Effector memory CD8-positive, alpha-beta T cell (primary cell): Measurements from ENCODE around the gene TBC1D24.

Experiments used
- ATAC-seq: fragments of 150-1000 bp; cut with Tn5 transposase; replicated peaks from 2 replicates; pipeline ENCODE4 v1.10.0; 2021; ENCODE audit warnings: mild to moderate bottlenecking, moderate library complexity
- DNase-seq, 3 experiments: peaks; one replicate each; pipeline ENCODE4 v3.0.0; 2021
- H3K27ac Mint-ChIP-seq, 2 donors: one replicate each; pipeline ENCODE4 v1.8.0; 2022; ENCODE audit warnings: mild to moderate bottlenecking in 2 of 2, mixed read lengths in 2 of 2, moderate library complexity in 2 of 2
- H3K27me3 Mint-ChIP-seq, 2 donors: one replicate each; pipeline ENCODE4 v1.8.0; 2022; ENCODE audit warnings: mixed read lengths in 2 of 2
- H3K36me3 Mint-ChIP-seq: one replicate; pipeline ENCODE4 v1.8.0; 2022; ENCODE audit warnings: mild to moderate bottlenecking, moderate library complexity, mixed read lengths; ENCODE audit not compliant: insufficient read depth
- H3K4me1 Mint-ChIP-seq, 2 donors: one replicate each; pipeline ENCODE4 v1.8.0; 2022; ENCODE audit warnings: low read depth in 2 of 2, mixed read lengths in 2 of 2
- H3K4me3 Mint-ChIP-seq, 2 donors: one replicate each; pipeline ENCODE4 v1.8.0; 2022; ENCODE audit warnings: mild to moderate bottlenecking in 2 of 2, mixed read lengths in 2 of 2, moderate library complexity in 2 of 2
- H3K9me3 Mint-ChIP-seq, 2 donors: one replicate each; pipeline ENCODE4 v1.8.0; 2022; ENCODE audit warnings: mixed read lengths in 2 of 2

TBC1D24 gene

DNA sequence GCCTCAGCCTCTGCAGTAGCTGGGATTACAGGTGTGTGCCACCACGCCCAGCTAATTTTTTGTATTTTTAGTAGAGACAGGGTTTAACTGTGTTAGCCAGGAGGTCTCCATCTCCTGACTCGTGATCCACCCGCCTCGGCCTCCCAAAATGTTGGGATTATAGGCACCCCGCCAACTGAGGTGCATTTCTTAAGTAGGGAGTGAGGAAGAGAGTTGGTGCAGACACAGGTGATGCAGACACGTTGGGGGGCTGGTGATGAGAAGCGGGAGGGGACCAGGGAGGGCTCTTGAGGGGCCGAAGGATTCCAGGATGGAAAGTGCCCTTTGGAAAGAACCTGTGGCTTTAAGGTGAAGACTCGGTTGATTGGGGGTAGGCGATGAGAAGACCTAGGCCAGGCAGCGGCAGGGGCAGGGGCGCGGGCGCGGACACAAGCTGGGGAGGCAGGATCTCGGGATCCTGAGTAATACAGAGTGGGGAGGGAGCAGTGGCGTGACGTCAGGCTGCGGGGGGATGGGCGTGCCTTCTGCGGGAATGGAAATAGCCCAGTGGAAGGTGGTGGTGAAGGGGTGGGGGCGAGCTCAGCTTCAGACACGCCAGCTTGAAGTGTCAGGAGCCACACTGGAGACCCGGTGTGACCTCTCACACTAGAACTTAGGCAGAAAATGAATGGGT, 36.3 kb downstream of the TBC1D24 start:
- H3K9me3 Mint-ChIP-seq, result no peaks in the 10 kb centered on the region
- peaks cover 35% of the 10 kb centered on the region for H3K36me3 Mint-ChIP-seq
- DNase-seq (no peak), ATAC-seq (no peak)
- peak overlapping the region in 1 of 2 donors; percentile 38 for H3K27ac Mint-ChIP-seq
- H3K27me3 Mint-ChIP-seq, result no peaks in the 10 kb centered on the region
- peaks cover 23 to 32% of the 10 kb centered on the region in 2 donors for H3K4me1 Mint-ChIP-seq
- no peak overlapping the region for H3K4me3 Mint-ChIP-seq

GRCh38 chr16:2511996-2512734, 37.2 kb downstream of the TBC1D24 start:
- H3K27me3 Mint-ChIP-seq, result no peaks in the 10 kb centered on the region
- DNase-seq (no peak), ATAC-seq (no peak)
- H3K4me1 Mint-ChIP-seq, result peaks cover 32 to 41% of the 10 kb centered on the region in 2 donors
- peaks cover 44% of the 10 kb centered on the region for H3K36me3 Mint-ChIP-seq
- peak overlapping the region; percentile 88 to 90 for H3K4me3 Mint-ChIP-seq
- peak overlapping the region; percentile 96 for H3K27ac Mint-ChIP-seq
- H3K9me3 Mint-ChIP-seq, result no peaks in the 10 kb centered on the region

DNA sequence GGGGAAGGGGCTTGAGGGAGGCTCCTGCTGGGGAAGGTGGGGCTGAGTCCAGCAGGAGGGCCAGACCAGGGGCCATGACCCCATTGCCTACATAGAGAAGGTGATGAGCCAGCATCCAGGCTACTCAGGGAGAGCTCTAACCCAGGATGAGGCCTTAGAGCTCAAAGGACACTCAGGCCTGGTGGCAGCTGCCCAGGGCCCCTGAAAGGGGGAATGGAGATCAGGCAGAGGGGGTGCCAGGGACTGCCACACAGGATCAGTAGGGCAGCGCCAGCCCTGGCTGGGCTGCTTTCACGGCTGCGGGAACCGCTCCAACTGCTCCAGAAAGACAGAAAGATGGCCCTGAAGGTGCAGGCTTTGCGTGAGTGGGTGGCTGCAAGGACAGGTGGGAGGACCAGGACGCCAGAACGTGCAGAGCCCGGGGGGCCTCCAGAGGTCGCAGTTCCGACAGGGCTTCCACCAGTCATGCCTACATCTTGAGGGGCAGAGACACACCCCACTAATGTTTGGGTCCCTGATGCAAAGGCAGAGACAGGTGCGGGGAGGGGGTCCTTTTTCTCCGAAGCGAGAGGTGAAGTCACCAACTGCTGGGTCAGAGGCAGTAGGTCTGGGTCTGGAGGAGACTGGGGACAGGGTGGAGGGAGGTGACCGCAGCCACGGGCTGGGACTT, 37.9 kb downstream of the TBC1D24 start:
- H3K27me3 Mint-ChIP-seq, result no peaks in the 10 kb centered on the region
- H3K27ac Mint-ChIP-seq, result peak overlapping the region; percentile 96
- peaks cover 37 to 47% of the 10 kb centered on the region in 2 donors for H3K4me1 Mint-ChIP-seq
- H3K9me3 Mint-ChIP-seq, result no peaks in the 10 kb centered on the region
- H3K4me3 Mint-ChIP-seq, result peak overlapping the region; percentile 88 to 90
- peak in 2 of 3 experiments; percentile 41 to 46 for DNase-seq
- peaks cover 48% of the 10 kb centered on the region for H3K36me3 Mint-ChIP-seq
- ATAC-seq, result peak; percentile 9

DNA sequence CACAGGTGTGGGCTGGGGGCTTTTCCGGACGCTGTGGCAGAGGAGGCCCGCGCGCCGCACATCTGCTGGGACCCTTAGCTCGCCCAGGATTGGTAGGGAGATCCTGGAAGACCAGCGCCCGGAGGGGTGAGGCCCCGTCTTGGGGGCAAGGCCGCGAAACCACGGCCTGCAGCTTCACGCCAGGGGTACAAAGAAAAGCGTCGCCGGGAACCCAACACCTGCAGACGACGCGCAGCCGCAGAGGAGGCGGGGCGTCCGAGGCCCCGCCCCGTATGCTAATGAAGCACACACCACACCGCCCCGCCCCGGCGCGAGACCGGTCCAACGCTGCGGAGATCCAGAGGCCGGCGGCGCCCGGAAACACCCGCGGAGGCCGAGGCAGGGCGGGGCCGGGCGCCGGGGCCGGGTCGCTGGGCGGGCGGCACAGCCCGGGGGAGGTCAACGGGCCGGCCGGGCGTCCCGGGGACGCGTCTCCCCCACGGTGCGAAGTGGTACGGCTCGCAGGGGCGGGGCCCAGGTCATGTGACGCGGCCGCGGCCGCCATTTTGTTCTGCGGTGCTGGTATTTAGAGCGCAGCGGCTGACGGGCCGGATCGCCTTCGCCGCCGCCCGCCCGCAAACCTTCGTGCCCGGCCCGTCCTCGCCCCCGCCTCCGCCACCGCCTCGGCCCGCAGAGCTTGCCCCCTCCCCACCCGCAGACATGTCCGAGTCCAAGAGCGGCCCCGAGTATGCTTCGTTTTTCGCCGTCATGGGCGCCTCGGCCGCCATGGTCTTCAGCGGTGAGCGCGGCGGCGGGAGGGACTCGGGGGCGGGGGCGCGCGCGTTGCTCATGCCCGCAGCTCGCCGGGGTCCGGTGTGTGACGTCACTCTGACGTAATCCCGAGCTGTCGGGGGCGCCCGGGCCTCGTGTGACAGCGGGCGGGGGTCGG, 38.7 kb downstream of the TBC1D24 start, which contains the start of gene ATP6V0C:
ATP6V0C (plus strand) TSS at position 548 of the 928 bp plus-strand sequence; CDS start at position 700, 152 bp downstream.
- peak; percentile 82 for ATAC-seq
- H3K27ac Mint-ChIP-seq, result peak within 1 kb of the TSS; percentile 96
- H3K4me3 Mint-ChIP-seq, result peak within 1 kb of the TSS; percentile 91
- peak; percentile 87 to 90 (median 89) for DNase-seq
- H3K9me3 Mint-ChIP-seq, result no peaks in the 10 kb centered on the region
- peaks cover 54% of the 10 kb centered on the region for H3K36me3 Mint-ChIP-seq
- H3K27me3 Mint-ChIP-seq, result no peaks in the 10 kb centered on the region
- peaks cover 40 to 50% of the 10 kb centered on the region in 2 donors for H3K4me1 Mint-ChIP-seq

DNA sequence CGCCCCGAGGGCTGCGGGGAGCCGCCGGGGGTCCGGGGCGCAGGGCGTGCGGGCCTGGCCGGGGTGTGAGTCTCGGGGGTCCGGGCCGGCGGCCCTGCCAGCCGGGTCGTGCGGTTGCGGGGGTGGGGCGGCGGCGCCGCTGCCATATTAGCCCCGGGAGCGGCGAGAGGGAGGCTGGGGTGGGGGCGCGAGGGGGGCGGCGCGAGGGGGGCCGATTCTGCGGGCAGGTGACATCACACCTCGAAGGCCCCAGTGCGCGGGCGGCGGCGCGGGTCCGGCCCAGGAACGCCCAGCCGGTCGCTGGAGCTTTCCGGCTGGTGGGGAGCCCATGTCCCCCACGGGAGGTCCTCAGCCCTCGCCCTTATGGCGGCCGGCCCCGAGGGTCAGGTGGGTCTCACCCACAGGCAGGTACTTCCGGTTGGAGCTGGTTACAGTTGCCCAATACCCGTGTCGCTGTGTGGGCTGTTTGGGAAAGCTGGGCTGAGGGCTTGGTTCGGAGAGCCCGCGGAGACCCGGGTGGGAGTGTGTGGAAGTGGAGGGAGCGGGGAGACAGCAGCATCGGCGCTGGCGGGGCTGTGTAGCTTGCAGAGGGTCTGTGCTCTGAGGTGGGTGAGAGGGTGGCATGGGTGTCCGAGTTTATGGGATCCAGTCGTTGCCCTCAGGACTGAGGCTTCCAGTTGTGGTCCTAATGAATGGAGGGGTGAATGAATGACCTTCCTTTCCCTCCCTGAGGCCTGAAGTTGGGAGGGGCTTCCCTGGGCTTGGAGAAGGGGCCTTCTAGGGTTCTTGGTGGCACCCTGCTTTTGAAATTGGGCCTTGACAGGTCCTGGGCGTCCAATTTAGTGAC, 39.6 kb downstream of the TBC1D24 start:
- ATAC-seq (peak; percentile 19), DNase-seq (peak in 2 of 3 experiments; percentile 36 to 40)
- Mint-ChIP-seq H3K36me3 (peaks cover 62% of the 10 kb centered on the region), H3K9me3 (no peaks in the 10 kb centered on the region), H3K27me3 (no peaks in the 10 kb centered on the region), H3K27ac (peak overlapping the region; percentile 96), H3K4me1 (peaks cover 46 to 58% of the 10 kb centered on the region in 2 donors), H3K4me3 (peak overlapping the region; percentile 91)

DNA sequence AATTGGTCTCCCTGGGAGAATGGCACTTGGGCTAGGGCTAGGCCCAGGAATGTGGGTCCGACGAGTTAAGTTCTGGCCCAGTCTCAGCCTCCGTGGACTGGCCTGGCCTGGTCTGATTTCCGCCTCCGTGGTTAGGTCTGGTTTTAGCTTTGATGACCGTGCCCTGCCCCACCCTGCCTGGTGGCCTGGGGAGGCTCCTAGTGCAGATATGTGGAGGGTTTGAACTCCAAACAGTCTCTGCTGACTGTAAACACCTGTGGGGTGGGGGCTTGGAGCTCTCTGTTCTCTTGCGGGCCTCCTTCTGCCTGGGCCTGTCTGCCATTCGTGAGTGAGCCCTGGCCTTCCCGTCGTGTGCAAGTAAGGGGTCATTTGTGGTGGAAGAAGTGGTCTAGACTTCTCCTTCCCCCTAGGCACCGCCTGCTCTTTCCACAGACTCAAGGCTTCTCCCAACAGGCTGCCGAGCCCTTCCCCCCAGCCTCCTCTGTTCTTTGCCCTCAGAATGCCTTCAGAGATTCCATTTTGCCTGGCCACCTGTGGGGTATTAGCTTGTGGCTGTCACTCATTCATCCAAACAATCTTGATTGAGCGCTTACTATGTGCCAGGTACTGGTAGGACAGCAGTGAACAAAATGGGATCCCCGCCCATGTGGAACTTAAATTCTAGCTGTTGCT, 40.4 kb downstream of the TBC1D24 start:
- peak overlapping the region; percentile 91 for H3K4me3 Mint-ChIP-seq
- ATAC-seq, result no peak
- no peak for DNase-seq
- H3K27ac Mint-ChIP-seq, result peak overlapping the region; percentile 96
- H3K9me3 Mint-ChIP-seq, result no peaks in the 10 kb centered on the region
- peaks cover 51 to 62% of the 10 kb centered on the region in 2 donors for H3K4me1 Mint-ChIP-seq
- no peaks in the 10 kb centered on the region for H3K27me3 Mint-ChIP-seq
- peaks cover 70% of the 10 kb centered on the region for H3K36me3 Mint-ChIP-seq

DNA sequence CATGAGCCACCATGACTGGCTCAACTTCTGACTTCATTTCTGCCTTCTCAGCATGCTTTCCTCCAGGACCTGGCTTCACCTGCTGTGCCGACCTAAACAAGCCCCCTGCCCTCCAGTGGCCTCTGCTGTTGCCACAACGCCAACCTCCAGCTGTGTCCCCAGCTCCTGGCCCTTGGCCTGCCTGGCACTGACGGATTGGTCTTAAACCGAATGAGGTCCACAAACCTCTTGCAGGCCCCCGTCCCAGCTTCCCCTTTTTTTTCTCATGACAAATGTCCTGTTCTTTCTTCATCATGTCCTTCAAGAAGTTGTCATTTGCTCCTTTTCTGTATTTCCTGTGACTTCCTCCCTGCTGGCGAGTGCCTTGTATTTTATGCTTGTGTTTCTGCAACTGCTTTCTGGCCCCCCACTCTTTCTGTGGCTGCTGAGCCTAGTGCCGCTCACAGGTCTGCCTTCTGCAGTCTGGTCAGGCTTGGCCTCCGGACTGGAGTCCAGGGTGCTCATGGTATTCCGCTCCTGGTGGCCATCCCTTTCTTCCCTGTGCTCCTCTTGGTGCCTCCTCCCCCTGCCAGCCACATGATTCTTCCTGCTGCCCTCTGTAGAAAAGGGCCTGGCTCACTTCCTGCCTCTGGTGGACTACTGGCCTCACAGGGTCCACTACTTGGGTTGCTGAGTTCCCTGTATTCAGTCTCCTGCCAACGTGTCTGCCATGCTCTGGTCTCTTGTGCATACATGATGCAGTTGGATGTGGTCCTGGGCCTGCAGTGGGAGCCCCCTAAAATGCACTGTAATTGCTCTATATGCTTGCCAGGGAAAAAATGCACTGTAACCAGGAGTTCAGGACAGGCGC, 41.7 kb downstream of the TBC1D24 start:
- ATAC-seq (no peak), DNase-seq (no peak)
- Mint-ChIP-seq H3K27me3 (no peaks in the 10 kb centered on the region), H3K4me3 (peak overlapping the region; percentile 91), H3K36me3 (peaks cover 83% of the 10 kb centered on the region), H3K4me1 (peaks cover 56 to 67% of the 10 kb centered on the region in 2 donors), H3K27ac (peak overlapping the region; percentile 96), H3K9me3 (no peaks in the 10 kb centered on the region)

DNA sequence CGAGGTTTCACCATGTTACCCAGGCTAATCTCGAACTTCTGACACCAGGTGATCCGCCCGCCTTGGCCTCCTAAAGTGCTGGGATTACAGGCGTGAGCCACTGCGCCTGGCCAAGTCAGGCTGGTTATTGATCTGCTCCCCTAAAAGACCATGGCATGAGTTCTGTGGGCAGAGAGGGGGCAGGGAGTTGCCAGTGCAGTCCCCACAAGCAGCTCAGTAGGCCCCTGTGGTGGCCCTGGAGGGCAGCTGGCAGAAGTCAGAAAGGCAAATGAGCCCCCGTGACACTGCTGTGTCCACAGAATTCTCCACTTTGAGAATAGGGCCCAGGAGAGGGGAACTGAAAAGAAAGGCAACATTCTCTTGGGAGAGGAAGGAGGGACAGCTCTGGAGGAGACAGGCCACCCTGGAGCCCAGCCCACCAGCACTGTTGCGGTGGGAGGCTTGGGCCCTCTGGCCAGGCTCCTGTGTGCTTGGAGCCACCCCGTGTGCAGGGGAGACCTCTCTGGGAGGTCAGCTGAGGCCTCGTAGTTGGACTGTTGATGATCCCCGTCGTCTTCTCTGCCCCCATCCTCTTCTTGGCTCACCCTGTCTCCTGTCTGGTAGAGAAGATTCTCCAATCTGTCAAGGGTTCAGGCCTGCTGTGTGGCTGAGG, 43.2 kb downstream of the TBC1D24 start:
- H3K27ac Mint-ChIP-seq, result peak overlapping the region in 1 of 2 donors; percentile 96
- DNase-seq, result no peak
- H3K27me3 Mint-ChIP-seq, result no peaks in the 10 kb centered on the region
- H3K4me3 Mint-ChIP-seq, result peak overlapping the region; percentile 84 to 91
- H3K9me3 Mint-ChIP-seq, result no peaks in the 10 kb centered on the region
- peaks cover 49 to 59% of the 10 kb centered on the region in 2 donors for H3K4me1 Mint-ChIP-seq
- ATAC-seq, result no peak
- peaks cover 88% of the 10 kb centered on the region for H3K36me3 Mint-ChIP-seq

DNA sequence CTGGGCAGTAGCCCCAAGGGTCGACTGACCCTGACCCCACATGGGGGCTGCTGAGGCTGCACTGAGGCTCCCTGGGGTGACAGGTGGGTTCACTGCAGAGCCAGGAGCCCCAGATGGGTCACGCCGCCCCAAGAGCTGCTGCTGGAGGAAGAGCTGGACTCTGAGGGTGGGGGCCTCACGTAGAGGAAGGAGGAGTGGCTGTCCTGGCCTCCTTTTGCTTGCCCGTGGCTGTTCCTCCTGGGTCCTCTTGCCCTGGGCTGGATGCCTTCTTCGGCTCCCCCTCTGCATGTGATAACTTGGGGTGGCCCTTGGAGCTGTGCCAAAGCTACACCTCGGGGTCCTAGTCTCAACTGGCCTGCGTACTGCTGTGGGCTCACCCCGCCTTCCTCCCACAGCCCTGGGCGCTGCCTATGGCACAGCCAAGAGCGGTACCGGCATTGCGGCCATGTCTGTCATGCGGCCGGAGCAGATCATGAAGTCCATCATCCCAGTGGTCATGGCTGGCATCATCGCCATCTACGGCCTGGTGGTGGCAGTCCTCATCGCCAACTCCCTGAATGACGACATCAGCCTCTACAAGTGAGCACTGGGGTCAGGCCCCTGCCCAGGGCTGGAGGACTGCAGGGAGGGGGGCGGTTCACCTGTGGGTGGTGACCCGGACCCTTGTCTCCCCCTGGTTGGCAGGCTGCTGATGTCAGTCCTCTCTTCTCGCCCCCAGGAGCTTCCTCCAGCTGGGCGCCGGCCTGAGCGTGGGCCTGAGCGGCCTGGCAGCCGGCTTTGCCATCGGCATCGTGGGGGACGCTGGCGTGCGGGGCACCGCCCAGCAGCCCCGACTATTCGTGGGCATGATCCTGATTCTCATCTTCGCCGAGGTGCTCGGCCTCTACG, 44.1 kb downstream of the TBC1D24 start:
- Mint-ChIP-seq H3K27ac (peak overlapping the region; percentile 13 to 96), H3K9me3 (no peaks in the 10 kb centered on the region), H3K4me1 (peaks cover 51 to 58% of the 10 kb centered on the region in 2 donors), H3K27me3 (no peaks in the 10 kb centered on the region), H3K4me3 (peak overlapping the region; percentile 84 to 86), H3K36me3 (peaks cover 88% of the 10 kb centered on the region)
- ATAC-seq, result no peak
- DNase-seq, result no peak

DNA sequence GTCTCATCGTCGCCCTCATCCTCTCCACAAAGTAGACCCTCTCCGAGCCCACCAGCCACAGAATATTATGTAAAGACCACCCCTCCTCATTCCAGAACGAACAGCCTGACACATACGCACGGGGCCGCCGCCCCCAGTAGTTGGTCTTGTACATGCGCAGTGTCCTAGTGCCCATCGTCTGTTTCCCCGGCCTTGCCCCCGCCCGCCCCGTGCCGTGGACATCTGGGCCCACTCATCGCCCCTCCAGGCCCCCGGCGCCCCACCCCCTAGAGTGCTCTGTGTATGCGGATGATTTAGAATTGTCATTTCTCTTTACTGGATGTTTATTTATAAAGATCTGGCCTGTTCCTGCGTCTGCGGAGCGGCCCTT, 44.8 kb downstream of the TBC1D24 start:
- Mint-ChIP-seq H3K9me3 (no peaks in the 10 kb centered on the region), H3K27me3 (no peaks in the 10 kb centered on the region), H3K4me1 (peaks cover 51 to 59% of the 10 kb centered on the region in 2 donors), H3K36me3 (peaks cover 86% of the 10 kb centered on the region), H3K4me3 (peak overlapping the region; percentile 84 to 86), H3K27ac (peak overlapping the region; percentile 95 to 96)
- no peak for DNase-seq
- no peak for ATAC-seq
